Measurements from ENCODE around the gene RIC8A.

- TF ChIP-seq, protein P1, sequence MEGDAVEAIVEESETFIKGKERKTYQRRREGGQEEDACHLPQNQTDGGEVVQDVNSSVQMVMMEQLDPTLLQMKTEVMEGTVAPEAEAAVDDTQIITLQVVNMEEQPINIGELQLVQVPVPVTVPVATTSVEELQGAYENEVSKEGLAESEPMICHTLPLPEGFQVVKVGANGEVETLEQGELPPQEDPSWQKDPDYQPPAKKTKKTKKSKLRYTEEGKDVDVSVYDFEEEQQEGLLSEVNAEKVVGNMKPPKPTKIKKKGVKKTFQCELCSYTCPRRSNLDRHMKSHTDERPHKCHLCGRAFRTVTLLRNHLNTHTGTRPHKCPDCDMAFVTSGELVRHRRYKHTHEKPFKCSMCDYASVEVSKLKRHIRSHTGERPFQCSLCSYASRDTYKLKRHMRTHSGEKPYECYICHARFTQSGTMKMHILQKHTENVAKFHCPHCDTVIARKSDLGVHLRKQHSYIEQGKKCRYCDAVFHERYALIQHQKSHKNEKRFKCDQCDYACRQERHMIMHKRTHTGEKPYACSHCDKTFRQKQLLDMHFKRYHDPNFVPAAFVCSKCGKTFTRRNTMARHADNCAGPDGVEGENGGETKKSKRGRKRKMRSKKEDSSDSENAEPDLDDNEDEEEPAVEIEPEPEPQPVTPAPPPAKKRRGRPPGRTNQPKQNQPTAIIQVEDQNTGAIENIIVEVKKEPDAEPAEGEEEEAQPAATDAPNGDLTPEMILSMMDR (IDR thresholded peaks at IDR 0.05; ENCODE audit: insufficient read depth, low read depth, low read length): no peak
- no peak for TF ChIP-seq EZH2 (IDR thresholded peaks at IDR 0.05; ENCODE audit: insufficient read depth, low read length)
Observed at GRCh38 chr11:244376-244775, 36.9 kb downstream of the RIC8A start.
